ENCODE measurements around the gene ORMDL2. TPM values are rescaled to one million over a fixed set of nuclear protein-coding genes. Genes with fewer than 3 reads are reported as not detected.
"Not testable (repeated sequence)": the region's sequence is repeated elsewhere in the genome, so short reads cannot be mapped to it uniquely, and the experiment has no call there.

Gene ORMDL2
- total RNA-seq, 1 experiment from 2014 or later = 9.0 TPM

GRCh38 chr12:55828357-55828756, 10.5 kb downstream of the ORMDL2 start:
- DNase-seq (ENCODE audit: low spot score) = no peak

GRCh38 chr12:55829967-55830600, 12.2 kb downstream of the ORMDL2 start:
- DNase-seq (ENCODE audit: low spot score) = no peak

GRCh38 chr12:55830601-55831446, 13.0 kb downstream of the ORMDL2 start:
- no peak for DNase-seq (ENCODE audit: low spot score)

- DNase-seq (ENCODE audit: low spot score) = no peak
These were observed 13.6 kb downstream of the ORMDL2 start for GRCh38 chr12:55831447-55831815.

GRCh38 chr12:55833056-55833455, 15.2 kb downstream of the ORMDL2 start:
- no peak for DNase-seq (ENCODE audit: low spot score)

- DNase-seq (ENCODE audit: low spot score) = not testable (repeated sequence)
These were observed 16.6 kb downstream of the ORMDL2 start for GRCh38 chr12:55834400-55834799.

GRCh38 chr12:55838361-55838760, 20.5 kb downstream of the ORMDL2 start:
- DNase-seq (ENCODE audit: low spot score) = no peak

- DNase-seq (ENCODE audit: low spot score) = no peak
These were observed 21.7 kb downstream of the ORMDL2 start for GRCh38 chr12:55839345-55840140.

- no peak for DNase-seq (ENCODE audit: low spot score)
These were observed 22.9 kb downstream of the ORMDL2 start for GRCh38 chr12:55840581-55841351.

GRCh38 chr12:55842681-55843429, 25.0 kb downstream of the ORMDL2 start, which contains the start of gene MMP19:
MMP19 (minus strand) TSS chr12:55842936; CDS start chr12:55842830, 106 bp downstream.
- DNase-seq (ENCODE audit: low spot score) = peak; percentile 75

- DNase-seq (ENCODE audit: low spot score) = no peak
These were observed 25.6 kb downstream of the ORMDL2 start for GRCh38 chr12:55843431-55843830.

GRCh38 chr12:55844961-55845360, 27.1 kb downstream of the ORMDL2 start:
- DNase-seq (ENCODE audit: low spot score) = no peak

GRCh38 chr12:55845361-55845760, 27.5 kb downstream of the ORMDL2 start:
- no peak for DNase-seq (ENCODE audit: low spot score)

- DNase-seq (ENCODE audit: low spot score) = no peak
These were observed 28.1 kb downstream of the ORMDL2 start for GRCh38 chr12:55845785-55846496.

GRCh38 chr12:55847033-55847432, 29.2 kb downstream of the ORMDL2 start:
- DNase-seq (ENCODE audit: low spot score) = peak; percentile 35

GRCh38 chr12:55847603-55848291, 29.9 kb downstream of the ORMDL2 start:
- peak; percentile 94 for DNase-seq (ENCODE audit: low spot score)

GRCh38 chr12:55849616-55850343, 31.9 kb downstream of the ORMDL2 start:
- DNase-seq (ENCODE audit: low spot score) = no peak

GRCh38 chr12:55850401-55850800, 32.6 kb downstream of the ORMDL2 start:
- DNase-seq (ENCODE audit: low spot score) = no peak

GRCh38 chr12:55850893-55851292, 33.1 kb downstream of the ORMDL2 start:
- DNase-seq (ENCODE audit: low spot score) = no peak
